Sigmoid colon (tissue), 7 donors: Measurements from ENCODE around the gene TXNL4A. TPM values are rescaled to one million over a fixed set of nuclear protein-coding genes. Genes with fewer than 3 reads are reported as not detected.
A peak's percentile ranks its signal among the peaks of the same experiment; 100 is the strongest.

Experiments used
- DNase-seq: peaks from one replicate; pipeline ENCODE4 v3.0.0-alpha.2; 2019
- H3K27ac ChIP-seq, 4 donors: fragments of 200-600 bp; sonication (generic); one replicate each; pipeline ENCODE4 v1.5.1; 2016 to 2019; ENCODE audit warnings: mild to moderate bottlenecking in 1 of 4
- H3K27me3 ChIP-seq, 3 donors: fragments of 200-600 bp; sonication (generic); one replicate each; pipeline ENCODE4 v1.5.1; 2019; ENCODE audit warnings: mild to moderate bottlenecking in 1 of 3
- H3K36me3 ChIP-seq, 4 donors: fragments of 200-600 bp; sonication (generic); one replicate each; pipeline ENCODE4 v1.5.1; 2016 to 2019
- H3K4me1 ChIP-seq, 4 donors: fragments of 200-600 bp; sonication (generic); one replicate each; pipeline ENCODE4 v1.5.1; 2017 to 2019
- H3K4me3 ChIP-seq, 4 donors: fragments of 200-600 bp; sonication (generic); one replicate each; pipeline ENCODE4 v1.5.1; 2017 to 2019; ENCODE audit warnings: mild to moderate bottlenecking in 2 of 4, moderate library complexity in 1 of 4
- H3K9me3 ChIP-seq, 4 donors: fragments of 200-600 bp in 3 of 4; sonication (generic) in 3 of 4; one replicate each; pipeline versions ENCODE4 v1.5.1 to v1.6.1; 2013 to 2019
- CTCF ChIP-seq, 4 experiments: fragments of 450-650 bp in 3 of 4; fragments of 200-600 bp in 1 of 4; IDR thresholded peaks; one replicate each; pipeline ENCODE4 v1.5.1; 2016 to 2019; ENCODE audit warnings: antibody characterized with exemption in 4 of 4, mild to moderate bottlenecking in 3 of 4, moderate library complexity in 2 of 4
- EP300 ChIP-seq, 4 donors: sonication (generic); formaldehyde crosslinking; IDR thresholded peaks; one replicate each; pipeline ENCODE4 v1.6.1; 2017; ENCODE audit warnings: antibody characterized with exemption in 4 of 4
- POLR2A ChIP-seq, 2 donors: fragments of 450-650 bp; IDR thresholded peaks; one replicate each; pipeline ENCODE4 v1.6.1; 2016; ENCODE audit warnings: antibody characterized with exemption in 2 of 2, mild to moderate bottlenecking in 2 of 2, moderate library complexity in 2 of 2
- POLR2AphosphoS5 ChIP-seq, 4 donors: sonication (generic); formaldehyde crosslinking; IDR thresholded peaks; one replicate each; pipeline ENCODE4 v1.6.1; 2017; ENCODE audit warnings: antibody characterized with exemption in 4 of 4
- WGBS, 2 donors: extraction: QIAGEN DNeasy Blood & Tissue Kit; methylation state at CpG; one replicate each; pipeline ENCODE4 v1.1.7; 2013; 5-methylcytosine and 5-hydroxymethylcytosine counted together
- intact Hi-C: fragments of 100-400 bp; cut with DNase I; formaldehyde crosslinking; loops from one replicate; pipeline ENCODE4 v1.15.1; 2023
- polyA plus RNA-seq, 3 donors: library from polyadenylated mRNA; stranded (reverse); fragments of 200-250 nt; gene quantifications; one replicate each; pipeline ENCODE4 v1.2.3, GENCODE V29; 2013
- total RNA-seq, 4 donors: library from RNA; depleted of rRNA; stranded (reverse); fragments of >200 nt; gene quantifications; one replicate each; pipeline ENCODE4 v1.1.0, GENCODE V29; 2016
- donor health status: healthy with polysubstance abuse.
- donor health status: Bipolar disorder and iron deficiency.
- donor health status: healthy.

TXNL4A gene
- total and polyA plus RNA-seq, 7 donors: 16.9 to 85.3 (median 32.9) TPM

- TF ChIP-seq CTCF (IDR thresholded peaks at IDR 0.05): no peak
- TF ChIP-seq EP300 (IDR thresholded peaks at IDR 0.05): peak; percentile 32 to 89 (median 51)
- no peak for TF ChIP-seq POLR2A (IDR thresholded peaks at IDR 0.05)
- peak; percentile 70 to 89 (median 84) for TF ChIP-seq POLR2AphosphoS5 (IDR thresholded peaks at IDR 0.05)
- peak overlapping the region in 1 of 4 donors; percentile 7 for H3K4me3 ChIP-seq
- intact Hi-C loops: loop anchor here (1.0 kb wide), 2 partner anchors 21 to 23 kb away; no protein-coding TSS in a partner anchor
- H3K36me3 ChIP-seq: no peaks in the 10 kb centered on the region
- peaks cover 0 to 13% (median 4%) of the 10 kb centered on the region in 4 donors for H3K9me3 ChIP-seq
- H3K27ac ChIP-seq: peak overlapping the region; percentile 79 to 89 (median 82)
- DNase-seq: peak; percentile 97
- peaks cover 0 to 20% (median 16%) of the 10 kb centered on the region in 4 donors for H3K4me1 ChIP-seq
- whole genome bisulfite sequencing, 2 donors: 84 to 92% methylated on average over 16 of the region's 16 CpGs
- H3K27me3 ChIP-seq: no peaks in the 10 kb centered on the region
Observed at GRCh38 chr18:80009661-80010550, 21.5 kb upstream of the TXNL4A start.

DNA sequence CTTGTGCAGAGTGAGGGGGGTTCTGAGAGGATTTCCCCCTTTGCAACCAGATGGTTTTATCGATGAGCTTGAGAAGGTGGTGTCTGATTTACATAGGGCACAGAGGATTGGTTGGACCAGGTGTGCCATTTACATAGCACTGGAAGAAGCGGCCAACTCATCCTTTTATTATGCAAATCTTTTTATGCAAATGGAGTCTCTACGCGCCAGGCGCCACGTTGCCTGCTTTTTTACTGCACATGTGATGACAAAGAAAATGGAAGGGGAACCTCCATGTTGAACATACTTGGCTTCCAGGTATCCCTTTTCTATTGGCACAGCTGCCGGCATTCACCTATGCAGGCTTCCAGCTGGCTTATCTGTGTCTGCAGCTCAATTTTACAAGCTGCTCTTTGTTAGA, 18.4 kb upstream of the TXNL4A start:
- 81 to 84% methylated on average over 7 of the region's 7 CpGs for WGBS, 2 donors
- Histone ChIP-seq H3K9me3 (no peaks in the 10 kb centered on the region), H3K4me1 (peaks cover 0 to 20% (median 16%) of the 10 kb centered on the region in 4 donors), H3K4me3 (no peak overlapping the region), H3K36me3 (no peaks in the 10 kb centered on the region), H3K27me3 (no peaks in the 10 kb centered on the region), H3K27ac (no peak overlapping the region)
- no peak for TF ChIP-seq POLR2A (IDR thresholded peaks at IDR 0.05)
- TF ChIP-seq EP300 (IDR thresholded peaks at IDR 0.05): no peak
- TF ChIP-seq POLR2AphosphoS5 (IDR thresholded peaks at IDR 0.05): no peak
- no peak for TF ChIP-seq CTCF (IDR thresholded peaks at IDR 0.05)
- DNase-seq: no peak
- intact Hi-C loops: no loop called here

- H3K27ac ChIP-seq: no peak overlapping the region
- intact Hi-C loops: no loop called here
- H3K9me3 ChIP-seq: peaks cover 0 to 12% (median 0%) of the 10 kb centered on the region in 4 donors
- H3K36me3 ChIP-seq: no peaks in the 10 kb centered on the region
- no peaks in the 10 kb centered on the region for H3K27me3 ChIP-seq
- TF ChIP-seq CTCF (IDR thresholded peaks at IDR 0.05): no peak
- TF ChIP-seq POLR2A (IDR thresholded peaks at IDR 0.05): no peak
- H3K4me1 ChIP-seq: peaks cover 0 to 6% (median 4%) of the 10 kb centered on the region in 4 donors
- H3K4me3 ChIP-seq: no peak overlapping the region
- no peak for DNase-seq
- 87% methylated on average over 12 of the region's 12 CpGs for WGBS, 2 donors
Observed at GRCh38 chr18:80004600-80005342, 16.4 kb upstream of the TXNL4A start.

DNA sequence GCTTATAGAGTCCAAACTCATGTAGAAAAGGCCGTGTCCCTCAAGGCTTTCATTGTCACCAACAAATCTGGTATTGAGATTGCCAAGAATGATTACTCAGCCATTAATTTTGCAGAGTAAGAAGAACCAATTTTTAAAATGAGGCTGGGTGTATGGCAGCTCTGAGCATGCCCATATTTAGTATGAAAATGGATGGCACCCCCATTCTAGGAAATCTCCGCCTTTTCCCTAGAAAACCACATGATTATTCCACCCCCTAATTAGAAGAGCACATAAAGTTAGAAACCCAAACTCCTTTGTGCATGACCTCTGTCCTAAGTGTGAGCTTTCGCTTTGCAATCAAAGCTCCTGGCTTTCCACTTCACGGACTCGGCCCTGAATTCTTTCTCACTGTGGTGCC, 14.1 kb upstream of the TXNL4A start:
- no peak for TF ChIP-seq POLR2AphosphoS5 (IDR thresholded peaks at IDR 0.05)
- TF ChIP-seq EP300 (IDR thresholded peaks at IDR 0.05): no peak
- TF ChIP-seq CTCF (IDR thresholded peaks at IDR 0.05): no peak
- TF ChIP-seq POLR2A (IDR thresholded peaks at IDR 0.05): no peak

More for the DNA sequence above, 14.1 kb upstream of the TXNL4A start:
- Histone ChIP-seq H3K27me3 (no peaks in the 10 kb centered on the region), H3K27ac (no peak overlapping the region), H3K36me3 (no peaks in the 10 kb centered on the region), H3K9me3 (peaks cover 0 to 12% (median 0%) of the 10 kb centered on the region in 4 donors), H3K4me1 (no peaks in the 10 kb centered on the region), H3K4me3 (no peak overlapping the region)
- DNase-seq: no peak
- intact Hi-C loops: no loop called here
- 95 to 96% methylated on average over 5 of the region's 5 CpGs for WGBS, 2 donors
